Stimulated activated CD4-positive, alpha-beta T cell treated with anti-CD3 and anti-CD28 coated beads, Interleukin-4, amount 100 ng/mL, for 24 hours (primary cell): Measurements from ENCODE around the gene ATP5PD.
A peak's percentile ranks its signal among the peaks of the same experiment; 100 is the strongest.
"Not testable (repeated sequence)": the region's sequence is repeated elsewhere in the genome, so short reads cannot be mapped to it uniquely, and the experiment has no call there.

Experiments
- DNase-seq: peaks from one replicate; pipeline ENCODE4 v3.0.0-alpha.2; 2020

ATP5PD gene

GRCh38 chr17:75077072-75077495 lies 30.3 kb upstream of the ATP5PD start:
- no peak for DNase-seq

- no peak for DNase-seq
Measured at GRCh38 chr17:75075597-75076336, 29.0 kb upstream of the ATP5PD start.

GRCh38 chr17:75074532-75074931 lies 27.8 kb upstream of the ATP5PD start:
- no peak for DNase-seq

- no peak for DNase-seq
Measured at GRCh38 chr17:75073618-75074047, 26.9 kb upstream of the ATP5PD start.

- not testable (repeated sequence) for DNase-seq
Measured at GRCh38 chr17:75072909-75073308, 26.1 kb upstream of the ATP5PD start.

- DNase-seq = not testable (repeated sequence)
Measured at GRCh38 chr17:75071478-75072271, 24.9 kb upstream of the ATP5PD start.

- DNase-seq = no peak
Measured at GRCh38 chr17:75069783-75070182, 23.0 kb upstream of the ATP5PD start.

GRCh38 chr17:75068750-75069149 lies 22.0 kb upstream of the ATP5PD start:
- DNase-seq = no peak

GRCh38 chr17:75067856-75068255 lies 21.1 kb upstream of the ATP5PD start:
- DNase-seq = no peak

GRCh38 chr17:75065562-75066151 lies 18.9 kb upstream of the ATP5PD start:
- peak; percentile 17 for DNase-seq

- DNase-seq = no peak
Measured at GRCh38 chr17:75064867-75065561, 18.2 kb upstream of the ATP5PD start.

- no peak for DNase-seq
Measured at GRCh38 chr17:75064460-75064859, 17.7 kb upstream of the ATP5PD start.

- no peak for DNase-seq
Measured at GRCh38 chr17:75064040-75064439, 17.3 kb upstream of the ATP5PD start.

- DNase-seq = no peak
Measured at GRCh38 chr17:75063626-75064025, 16.9 kb upstream of the ATP5PD start.

- DNase-seq = no peak
Measured at GRCh38 chr17:75063201-75063600, 16.4 kb upstream of the ATP5PD start.

GRCh38 chr17:75061618-75062017 lies 14.8 kb upstream of the ATP5PD start:
- DNase-seq = no peak

- no peak for DNase-seq
Measured at GRCh38 chr17:75061055-75061438, 14.3 kb upstream of the ATP5PD start.

- no peak for DNase-seq
Measured at GRCh38 chr17:75060434-75061054, 13.8 kb upstream of the ATP5PD start.

GRCh38 chr17:75059369-75060345 lies 12.9 kb upstream of the ATP5PD start:
- no peak for DNase-seq

GRCh38 chr17:75051941-75052340 lies 5.2 kb upstream of the ATP5PD start:
- no peak for DNase-seq

GRCh38 chr17:75049706-75050105 lies 2.9 kb upstream of the ATP5PD start:
- no peak for DNase-seq
